ENCODE measurements around the gene C3orf49.

The C3orf49 gene

GRCh38 chr3:63849175-63849574 is 30.1 kb downstream of the C3orf49 start:
- intact Hi-C loops (cut with DNase I; ENCODE audit: low total_unique reads): no loop called here
- Histone ChIP-seq H3K27me3 (no peaks in the 10 kb centered on the region), H3K36me3 (no peaks in the 10 kb centered on the region), H3K9me3 (no peaks in the 10 kb centered on the region), H3K4me1 (no peaks in the 10 kb centered on the region), H3K4me3 (no peak overlapping the region), H3K27ac (no peak overlapping the region)
- TF ChIP-seq CTCF (IDR thresholded peaks at IDR 0.05): no peak
- DNase-seq: no peak

DNA sequence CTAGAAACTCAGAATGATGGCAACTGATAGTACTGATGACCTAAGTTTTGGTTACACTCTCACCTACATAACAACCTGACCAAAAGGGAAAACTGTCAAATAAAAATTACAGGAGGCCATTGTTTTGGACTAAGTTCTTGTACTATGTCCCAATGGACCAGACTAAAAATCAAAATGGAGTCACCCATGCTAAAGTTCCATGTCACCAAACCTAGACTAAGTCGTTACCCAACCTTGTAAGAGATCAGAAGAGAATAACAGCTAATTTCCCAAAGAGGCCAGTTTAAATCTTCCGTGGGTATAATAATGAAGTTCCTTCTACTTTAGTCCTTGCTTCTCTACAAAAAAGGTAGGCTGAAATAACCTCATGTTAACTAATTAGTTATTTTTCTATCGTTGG is 32.2 kb downstream of the C3orf49 start:
- intact Hi-C loops (cut with DNase I; ENCODE audit: low total_unique reads): no loop called here
- H3K4me3 ChIP-seq: no peak overlapping the region
- no peaks in the 10 kb centered on the region for H3K9me3 ChIP-seq
- no peak for DNase-seq
- no peaks in the 10 kb centered on the region for H3K36me3 ChIP-seq
- H3K27ac ChIP-seq: no peak overlapping the region
- H3K27me3 ChIP-seq: no peaks in the 10 kb centered on the region
- no peaks in the 10 kb centered on the region for H3K4me1 ChIP-seq
- TF ChIP-seq CTCF (IDR thresholded peaks at IDR 0.05): no peak

DNA sequence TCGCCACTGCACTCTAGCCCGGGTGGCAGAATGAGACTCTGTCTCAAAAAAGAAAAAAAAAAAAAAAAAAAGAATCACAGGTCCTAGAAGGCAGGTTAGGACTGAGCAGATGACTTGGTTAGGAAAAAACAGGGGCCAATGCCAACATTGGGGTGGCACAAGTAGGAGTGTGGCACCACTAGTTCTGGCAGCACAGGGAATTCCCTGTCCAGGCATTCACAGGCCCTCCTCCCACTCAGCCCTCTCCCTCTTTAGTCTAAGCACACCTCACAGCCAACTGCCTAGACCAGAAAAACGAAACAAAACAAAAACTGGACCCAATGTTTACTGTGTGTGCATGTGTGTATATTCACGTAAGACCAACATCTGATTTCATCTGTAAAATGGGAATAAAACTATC is 34.0 kb downstream of the C3orf49 start:
- TF ChIP-seq CTCF (IDR thresholded peaks at IDR 0.05): no peak
- Histone ChIP-seq H3K4me1 (no peaks in the 10 kb centered on the region), H3K9me3 (no peaks in the 10 kb centered on the region), H3K27me3 (no peaks in the 10 kb centered on the region), H3K27ac (no peak overlapping the region), H3K4me3 (no peak overlapping the region), H3K36me3 (no peaks in the 10 kb centered on the region)
- no peak for DNase-seq
- intact Hi-C loops (cut with DNase I; ENCODE audit: low total_unique reads): no loop called here

DNA sequence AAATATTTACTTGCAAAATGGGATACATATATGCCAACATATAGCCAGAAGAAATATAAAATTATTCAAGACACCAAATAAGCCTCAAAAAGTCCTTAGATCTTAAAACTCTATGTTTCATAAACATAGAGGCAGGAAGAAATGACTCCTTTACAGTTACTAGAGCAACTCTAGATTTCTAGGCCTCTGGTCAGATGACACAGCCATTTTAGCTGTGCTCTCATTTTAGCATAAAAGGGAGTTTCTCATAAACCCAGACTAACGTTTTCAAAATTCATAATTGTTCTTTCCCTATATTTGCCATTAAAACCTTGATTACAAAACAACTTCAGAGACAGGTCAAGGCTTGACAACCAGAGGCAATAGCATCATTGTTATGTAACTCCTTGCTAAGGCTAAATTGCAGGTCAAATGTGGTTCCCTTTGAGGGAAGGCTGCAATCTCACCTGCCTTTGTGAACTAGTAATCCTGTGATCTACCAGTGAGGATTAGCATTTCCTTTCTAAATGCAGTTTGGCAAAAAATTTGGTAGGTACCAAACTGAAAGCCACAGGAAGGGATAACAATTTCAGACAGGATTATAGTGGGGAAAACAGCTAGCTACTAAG is 36.3 kb downstream of the C3orf49 start:
- no peak for DNase-seq
- H3K36me3 ChIP-seq: no peaks in the 10 kb centered on the region
- TF ChIP-seq CTCF (IDR thresholded peaks at IDR 0.05): no peak
- no peaks in the 10 kb centered on the region for H3K4me1 ChIP-seq
- no peaks in the 10 kb centered on the region for H3K27me3 ChIP-seq
- intact Hi-C loops (cut with DNase I; ENCODE audit: low total_unique reads): no loop called here
- H3K27ac ChIP-seq: no peak overlapping the region
- no peaks in the 10 kb centered on the region for H3K9me3 ChIP-seq
- H3K4me3 ChIP-seq: no peak overlapping the region

DNA sequence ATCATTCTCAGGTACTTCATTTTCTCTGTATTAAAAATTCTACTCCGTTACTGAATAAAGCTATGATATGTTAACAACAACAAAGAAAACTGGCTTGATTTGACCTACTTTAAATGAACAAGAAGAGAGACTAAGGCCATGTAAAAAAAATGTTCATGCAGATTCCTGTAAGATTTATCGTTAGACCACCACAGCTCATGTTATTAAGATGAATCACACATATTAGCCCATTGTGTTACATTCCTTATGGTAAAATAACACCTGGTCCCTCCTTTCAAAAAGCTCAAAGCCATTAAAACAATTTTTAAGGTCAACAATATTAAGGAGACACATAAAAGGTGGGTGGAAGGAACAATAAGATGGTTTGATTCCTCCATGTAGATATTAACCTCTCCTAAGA is 38.2 kb downstream of the C3orf49 start:
- Histone ChIP-seq H3K36me3 (no peaks in the 10 kb centered on the region), H3K27ac (no peak overlapping the region), H3K4me1 (peaks cover 0 to 6% (median 4%) of the 10 kb centered on the region in 4 donors), H3K27me3 (no peaks in the 10 kb centered on the region), H3K9me3 (no peaks in the 10 kb centered on the region), H3K4me3 (no peak overlapping the region)
- TF ChIP-seq CTCF (IDR thresholded peaks at IDR 0.05): no peak
- no peak for DNase-seq
- intact Hi-C loops (cut with DNase I; ENCODE audit: low total_unique reads): no loop called here

DNA sequence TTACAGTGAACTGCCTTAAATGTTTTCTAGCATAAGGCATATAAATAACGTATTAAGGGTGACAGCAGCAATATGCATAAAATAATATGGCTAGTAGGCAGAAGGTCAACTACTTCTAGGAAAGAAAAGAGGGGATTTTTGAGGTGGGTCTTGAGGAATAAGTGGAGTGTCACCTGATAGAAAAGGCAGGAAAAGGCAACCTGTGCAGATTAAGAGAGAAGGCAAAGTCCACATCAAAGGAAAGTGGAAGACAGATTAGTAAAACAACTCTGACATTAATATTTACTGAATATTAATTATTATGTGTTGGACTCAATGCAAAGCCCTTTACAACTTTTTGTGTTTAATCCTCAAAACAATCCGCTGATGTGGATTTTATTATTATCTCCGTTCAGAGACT is 41.7 kb downstream of the C3orf49 start:
- intact Hi-C loops (cut with DNase I; ENCODE audit: low total_unique reads): loop anchor here (5.0 kb wide), 1 partner anchor 52 kb away; the partner anchor contains the start of gene SCAANT1
- Histone ChIP-seq H3K9me3 (no peaks in the 10 kb centered on the region), H3K4me3 (no peak overlapping the region), H3K27ac (no peak overlapping the region), H3K4me1 (peaks cover 0 to 19% (median 12%) of the 10 kb centered on the region in 4 donors), H3K27me3 (no peaks in the 10 kb centered on the region), H3K36me3 (no peaks in the 10 kb centered on the region)
- no peak for TF ChIP-seq CTCF (IDR thresholded peaks at IDR 0.05)
- DNase-seq: no peak

Data from tibial artery (tissue), 4 donors.